Testis (tissue), 3 donors: Measurements from ENCODE around the gene RALB. TPM values are rescaled to one million over a fixed set of nuclear protein-coding genes. Genes with fewer than 3 reads are reported as not detected.

Experiments used
- DNase-seq: peaks from one replicate; pipeline ENCODE4 v3.0.0-alpha.2; 2019
- H3K27ac ChIP-seq, 2 donors: fragments of 200-600 bp; sonication (generic); one replicate each; pipeline ENCODE4 v1.5.1; 2019
- H3K27me3 ChIP-seq: fragments of 200-600 bp; sonication (generic); one replicate; pipeline ENCODE4 v1.5.1; 2019
- H3K36me3 ChIP-seq: fragments of 200-600 bp; sonication (generic); one replicate; pipeline ENCODE4 v1.5.1; 2017; ENCODE audit warnings: low read depth; ENCODE audit errors: missing control alignments
- H3K4me1 ChIP-seq: fragments of 200-600 bp; sonication (generic); one replicate; pipeline ENCODE4 v1.5.1; 2019
- H3K4me3 ChIP-seq, 2 donors: fragments of 200-600 bp; sonication (generic); one replicate each; pipeline ENCODE4 v1.5.1; 2017 to 2019
- H3K9me3 ChIP-seq: fragments of 200-600 bp; sonication (generic); one replicate; pipeline ENCODE4 v1.5.1; 2017
- CTCF ChIP-seq, 3 experiments: fragments of 450-650 bp in 2 of 3; fragments of 200-600 bp in 1 of 3; sonication (generic) in 1 of 3; IDR thresholded peaks; one replicate each; pipeline ENCODE4 v1.5.1; 2016 to 2019; ENCODE audit warnings: antibody characterized with exemption in 3 of 3, mild to moderate bottlenecking in 2 of 3, moderate library complexity in 1 of 3
- POLR2A ChIP-seq: fragments of 450-650 bp; IDR thresholded peaks from one replicate; pipeline ENCODE4 v1.6.1; 2017; ENCODE audit warnings: antibody characterized with exemption, mild to moderate bottlenecking, moderate library complexity
- WGBS, 2 donors: methylation state at CpG; one replicate each; pipeline ENCODE4 v1.1.5; 2018; 5-methylcytosine and 5-hydroxymethylcytosine counted together
- intact Hi-C: fragments of 100-400 bp; cut with DNase I; formaldehyde crosslinking; loops from one replicate; pipeline ENCODE4 v1.15.1; 2023; ENCODE audit warnings: low total_unique reads
- polyA plus RNA-seq: library from polyadenylated mRNA; stranded (reverse); fragments of 350-450 nt; fragmentation: Illumina TruSeq; extraction: RNeasy Lipid Tissue Mini Kit (QIAGEN cat#74804); gene quantifications from one replicate; pipeline ENCODE4 v1.2.3, GENCODE V29; 2014; ENCODE audit warnings: low read depth, low replicate concordance; ENCODE audit not compliant: insufficient read depth
- total RNA-seq, 2 donors: library from RNA; depleted of rRNA; stranded (reverse); fragments of >200 nt; gene quantifications; one replicate each; pipeline ENCODE4 v1.2.3, GENCODE V29; 2016

The RALB gene
- total and polyA plus RNA-seq, 3 donors from 2014 or later = 69.9 to 91.6 (median 88.7) TPM

DNA sequence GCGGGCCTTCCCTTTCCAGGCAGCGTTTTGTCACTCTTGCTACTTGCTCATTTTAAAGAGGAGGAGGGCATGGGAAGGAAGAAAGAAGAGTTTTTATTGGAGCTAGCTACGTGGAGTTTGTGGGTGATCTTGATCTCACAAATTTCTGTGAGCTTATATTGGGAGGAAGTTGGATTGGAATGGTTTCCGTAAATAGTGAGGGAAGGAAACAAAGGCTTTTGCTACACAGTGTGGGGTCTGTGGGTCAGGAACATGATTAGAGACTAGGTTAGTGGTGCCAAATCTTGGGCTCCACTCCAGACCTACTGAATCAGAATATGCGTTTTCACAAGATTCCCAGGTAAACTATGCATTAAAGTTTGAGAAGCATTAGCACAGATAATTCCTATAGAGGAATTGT is 8.1 kb downstream of the RALB start:
- DNase-seq = no peak
- intact Hi-C loops = no loop called here
- Histone ChIP-seq H3K9me3 (no peaks in the 10 kb centered on the region), H3K27me3 (no peaks in the 10 kb centered on the region), H3K4me1 (peaks cover 16% of the 10 kb centered on the region), H3K4me3 (no peak overlapping the region), H3K27ac (no peak overlapping the region), H3K36me3 (no peaks in the 10 kb centered on the region)
- WGBS, 2 donors = 82 to 86% methylated on average over 5 of the region's 5 CpGs
- TF ChIP-seq POLR2A (no peak), CTCF (IDR thresholded peaks at IDR 0.05) (no peak)

- DNase-seq = no peak
- TF ChIP-seq CTCF (IDR thresholded peaks at IDR 0.05) = no peak
- no peak for TF ChIP-seq POLR2A
- Histone ChIP-seq H3K4me1 (peaks cover 16% of the 10 kb centered on the region), H3K4me3 (no peak overlapping the region), H3K27ac (no peak overlapping the region), H3K9me3 (no peaks in the 10 kb centered on the region), H3K36me3 (no peaks in the 10 kb centered on the region), H3K27me3 (no peaks in the 10 kb centered on the region)
- WGBS, 2 donors = 71 to 81% methylated on average over 6 of the region's 6 CpGs
- intact Hi-C loops = no loop called here
These were observed 8.8 kb downstream of the RALB start for GRCh38 chr2:120261387-120262006.

- H3K9me3 ChIP-seq = no peaks in the 10 kb centered on the region
- 41 to 47% methylated on average over 2 of the region's 2 CpGs for WGBS, 2 donors
- no peak overlapping the region for H3K27ac ChIP-seq
- H3K4me3 ChIP-seq = no peak overlapping the region
- no peaks in the 10 kb centered on the region for H3K36me3 ChIP-seq
- DNase-seq = no peak
- no peak for TF ChIP-seq POLR2A
- TF ChIP-seq CTCF (IDR thresholded peaks at IDR 0.05) = no peak
- intact Hi-C loops = no loop called here
- H3K4me1 ChIP-seq = peaks cover 16% of the 10 kb centered on the region
- H3K27me3 ChIP-seq = no peaks in the 10 kb centered on the region
These were observed 9.5 kb downstream of the RALB start for GRCh38 chr2:120262150-120262549.

DNA sequence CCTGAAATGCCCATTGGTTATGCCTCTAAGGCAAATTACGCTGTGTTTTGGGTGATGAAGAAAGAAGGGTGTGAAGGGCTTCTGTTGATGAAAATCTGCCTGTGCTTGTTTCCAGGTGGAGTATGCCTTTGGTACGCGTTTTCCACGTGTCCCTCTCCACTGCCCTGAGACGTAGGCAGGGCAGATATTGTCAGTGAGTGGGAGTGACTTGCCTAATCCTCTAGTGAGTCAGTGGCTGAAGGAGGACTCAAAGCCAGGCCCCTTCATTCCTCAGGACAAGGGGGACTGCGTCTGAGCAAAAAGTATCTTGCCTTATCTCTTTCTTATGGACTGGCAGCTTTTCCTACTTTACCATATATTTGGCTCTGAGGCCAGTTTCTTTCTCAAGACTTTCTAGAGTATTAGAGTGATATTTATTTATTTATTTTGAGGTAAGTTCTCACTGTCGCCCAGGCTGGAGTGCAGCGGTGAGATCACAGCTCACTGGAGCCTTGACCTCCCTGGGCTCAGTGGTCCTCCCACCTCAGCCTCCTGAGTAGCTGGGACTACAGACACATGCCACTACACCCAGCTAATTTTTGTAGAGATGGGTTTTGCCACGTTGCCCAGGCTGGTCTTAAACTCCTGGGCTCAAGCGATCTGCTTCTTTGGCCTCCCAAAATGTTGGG is 10.2 kb downstream of the RALB start:
- H3K27ac ChIP-seq = no peak overlapping the region
- no peaks in the 10 kb centered on the region for H3K27me3 ChIP-seq
- intact Hi-C loops = no loop called here
- WGBS, 2 donors = 67 to 68% methylated on average over 10 of the region's 10 CpGs
- DNase-seq = peak; percentile 38
- no peak overlapping the region for H3K4me3 ChIP-seq
- no peak for TF ChIP-seq POLR2A
- no peak for TF ChIP-seq CTCF (IDR thresholded peaks at IDR 0.05)
- peaks cover 14% of the 10 kb centered on the region for H3K4me1 ChIP-seq
- no peaks in the 10 kb centered on the region for H3K9me3 ChIP-seq
- no peaks in the 10 kb centered on the region for H3K36me3 ChIP-seq

GRCh38 chr2:120265006-120265405 is 12.4 kb downstream of the RALB start:
- Histone ChIP-seq H3K4me3 (no peak overlapping the region), H3K4me1 (peaks cover 9% of the 10 kb centered on the region), H3K27ac (no peak overlapping the region), H3K9me3 (no peaks in the 10 kb centered on the region), H3K27me3 (no peaks in the 10 kb centered on the region), H3K36me3 (no peaks in the 10 kb centered on the region)
- no peak for DNase-seq
- 80 to 81% methylated on average over 12 of the region's 12 CpGs for WGBS, 2 donors
- TF ChIP-seq POLR2A = no peak
- no peak for TF ChIP-seq CTCF (IDR thresholded peaks at IDR 0.05)
- intact Hi-C loops = no loop called here
